Measurements from ENCODE around the gene CELSR1. TPM values are rescaled to one million over a fixed set of nuclear protein-coding genes. Genes with fewer than 3 reads are reported as not detected.

Gene CELSR1
- polyA plus RNA-seq, 4 donors, result 23.7 to 30.9 (median 27.5) TPM

- DNase-seq (ENCODE audit: low read depth in 4 of 4, low spot score in 3 of 4), result no peak
These were observed 72.1 kb downstream of the CELSR1 start for GRCh38 chr22:46465345-46465720.

- no peak for DNase-seq (ENCODE audit: low read depth in 4 of 4, low spot score in 3 of 4)
These were observed 72.6 kb downstream of the CELSR1 start for GRCh38 chr22:46464701-46465344.

- no peak for DNase-seq (ENCODE audit: low read depth in 4 of 4, low spot score in 3 of 4)
These were observed 73.1 kb downstream of the CELSR1 start for GRCh38 chr22:46464296-46464695.

- DNase-seq (ENCODE audit: low read depth in 4 of 4, low spot score in 3 of 4), result no peak
These were observed 73.8 kb downstream of the CELSR1 start for GRCh38 chr22:46463435-46464227.

- no peak for DNase-seq (ENCODE audit: low read depth in 4 of 4, low spot score in 3 of 4)
These were observed 74.6 kb downstream of the CELSR1 start for GRCh38 chr22:46462726-46463371.

GRCh38 chr22:46461566-46462180 is 75.7 kb downstream of the CELSR1 start:
- no peak for DNase-seq (ENCODE audit: low read depth in 4 of 4, low spot score in 3 of 4)

GRCh38 chr22:46460857-46461256 is 76.6 kb downstream of the CELSR1 start:
- DNase-seq (ENCODE audit: low read depth in 4 of 4, low spot score in 3 of 4), result no peak

GRCh38 chr22:46459347-46460065 is 77.9 kb downstream of the CELSR1 start:
- no peak for DNase-seq (ENCODE audit: low read depth in 4 of 4, low spot score in 3 of 4)

- DNase-seq (ENCODE audit: low read depth in 4 of 4, low spot score in 3 of 4), result no peak
These were observed 78.9 kb downstream of the CELSR1 start for GRCh38 chr22:46458525-46458924.

- DNase-seq (ENCODE audit: low read depth in 4 of 4, low spot score in 3 of 4), result no peak
These were observed 79.6 kb downstream of the CELSR1 start for GRCh38 chr22:46457502-46458488.

- no peak for DNase-seq (ENCODE audit: low read depth in 4 of 4, low spot score in 3 of 4)
These were observed 80.6 kb downstream of the CELSR1 start for GRCh38 chr22:46456818-46457163.

- no peak for DNase-seq (ENCODE audit: low read depth in 4 of 4, low spot score in 3 of 4)
These were observed 82.0 kb downstream of the CELSR1 start for GRCh38 chr22:46455446-46455845.

GRCh38 chr22:46454504-46455269 is 82.7 kb downstream of the CELSR1 start:
- no peak for DNase-seq (ENCODE audit: low read depth in 4 of 4, low spot score in 3 of 4)

GRCh38 chr22:46453829-46454503 is 83.5 kb downstream of the CELSR1 start:
- DNase-seq (ENCODE audit: low read depth in 4 of 4, low spot score in 3 of 4), result no peak

- no peak for DNase-seq (ENCODE audit: low read depth in 4 of 4, low spot score in 3 of 4)
These were observed 84.2 kb downstream of the CELSR1 start for GRCh38 chr22:46453006-46453828.

GRCh38 chr22:46452195-46453005 is 85.0 kb downstream of the CELSR1 start:
- no peak for DNase-seq (ENCODE audit: low read depth in 4 of 4, low spot score in 3 of 4)

- DNase-seq (ENCODE audit: low read depth in 4 of 4, low spot score in 3 of 4), result no peak
These were observed 85.7 kb downstream of the CELSR1 start for GRCh38 chr22:46451741-46452140.
